Upper lobe of left lung (tissue), 4 donors: ENCODE data around the gene DDAH1.

ENCODE experiments used
- EP300 ChIP-seq, 4 donors: sonication (generic); formaldehyde crosslinking; IDR thresholded peaks; one replicate each; pipeline ENCODE4 v1.5.1; 2017; ENCODE audit warnings: antibody characterized with exemption in 4 of 4, control low read depth in 2 of 4
- TF ChIP-seq, protein P1 (sequence below), 6 experiments: fragments of 450-650 bp in 4 of 6; fragments of 200-600 bp in 2 of 6; sonication (generic) in 2 of 6; IDR thresholded peaks; one replicate each; pipeline ENCODE4 v1.5.1; 2016 to 2019; ENCODE audit warnings: antibody characterized with exemption in 6 of 6

- TF ChIP-seq, protein P1, sequence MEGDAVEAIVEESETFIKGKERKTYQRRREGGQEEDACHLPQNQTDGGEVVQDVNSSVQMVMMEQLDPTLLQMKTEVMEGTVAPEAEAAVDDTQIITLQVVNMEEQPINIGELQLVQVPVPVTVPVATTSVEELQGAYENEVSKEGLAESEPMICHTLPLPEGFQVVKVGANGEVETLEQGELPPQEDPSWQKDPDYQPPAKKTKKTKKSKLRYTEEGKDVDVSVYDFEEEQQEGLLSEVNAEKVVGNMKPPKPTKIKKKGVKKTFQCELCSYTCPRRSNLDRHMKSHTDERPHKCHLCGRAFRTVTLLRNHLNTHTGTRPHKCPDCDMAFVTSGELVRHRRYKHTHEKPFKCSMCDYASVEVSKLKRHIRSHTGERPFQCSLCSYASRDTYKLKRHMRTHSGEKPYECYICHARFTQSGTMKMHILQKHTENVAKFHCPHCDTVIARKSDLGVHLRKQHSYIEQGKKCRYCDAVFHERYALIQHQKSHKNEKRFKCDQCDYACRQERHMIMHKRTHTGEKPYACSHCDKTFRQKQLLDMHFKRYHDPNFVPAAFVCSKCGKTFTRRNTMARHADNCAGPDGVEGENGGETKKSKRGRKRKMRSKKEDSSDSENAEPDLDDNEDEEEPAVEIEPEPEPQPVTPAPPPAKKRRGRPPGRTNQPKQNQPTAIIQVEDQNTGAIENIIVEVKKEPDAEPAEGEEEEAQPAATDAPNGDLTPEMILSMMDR (IDR thresholded peaks at IDR 0.05) = no peak
- TF ChIP-seq EP300 (IDR thresholded peaks at IDR 0.05) = no peak
These were observed 60.6 kb downstream of the DDAH1 start for GRCh38 chr1:85404408-85404807.
